ENCODE results near the gene RPTOR.
A peak's percentile ranks its signal among the peaks of the same experiment; 100 is the strongest.
"Not testable (repeated sequence)": the region's sequence is repeated elsewhere in the genome, so short reads cannot be mapped to it uniquely, and the experiment has no call there.

RPTOR gene

GRCh38 chr17:80529104-80529903 lies 15.3 kb upstream of the RPTOR start:
- DNase-seq, result no peak
- H3K27me3 ChIP-seq (replicated peaks), result no peaks in the 10 kb centered on the region
- in situ Hi-C loops (cut with HindIII; ENCODE audit: low pct_ligation_motif_present, low sequenced_read_pairs), result no loop called here
- H3K36me3 ChIP-seq (replicated peaks), result no peaks in the 10 kb centered on the region
- H3K4me3 ChIP-seq (ENCODE audit: low read depth, low read length), result no peak overlapping the region
- no peak overlapping the region for H3K27ac ChIP-seq
- TF ChIP-seq, protein P1, sequence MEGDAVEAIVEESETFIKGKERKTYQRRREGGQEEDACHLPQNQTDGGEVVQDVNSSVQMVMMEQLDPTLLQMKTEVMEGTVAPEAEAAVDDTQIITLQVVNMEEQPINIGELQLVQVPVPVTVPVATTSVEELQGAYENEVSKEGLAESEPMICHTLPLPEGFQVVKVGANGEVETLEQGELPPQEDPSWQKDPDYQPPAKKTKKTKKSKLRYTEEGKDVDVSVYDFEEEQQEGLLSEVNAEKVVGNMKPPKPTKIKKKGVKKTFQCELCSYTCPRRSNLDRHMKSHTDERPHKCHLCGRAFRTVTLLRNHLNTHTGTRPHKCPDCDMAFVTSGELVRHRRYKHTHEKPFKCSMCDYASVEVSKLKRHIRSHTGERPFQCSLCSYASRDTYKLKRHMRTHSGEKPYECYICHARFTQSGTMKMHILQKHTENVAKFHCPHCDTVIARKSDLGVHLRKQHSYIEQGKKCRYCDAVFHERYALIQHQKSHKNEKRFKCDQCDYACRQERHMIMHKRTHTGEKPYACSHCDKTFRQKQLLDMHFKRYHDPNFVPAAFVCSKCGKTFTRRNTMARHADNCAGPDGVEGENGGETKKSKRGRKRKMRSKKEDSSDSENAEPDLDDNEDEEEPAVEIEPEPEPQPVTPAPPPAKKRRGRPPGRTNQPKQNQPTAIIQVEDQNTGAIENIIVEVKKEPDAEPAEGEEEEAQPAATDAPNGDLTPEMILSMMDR (IDR thresholded peaks at IDR 0.05; ENCODE audit: low read depth, low read length, missing control alignments), result no peak

GRCh38 chr17:80529904-80530292 lies 14.7 kb upstream of the RPTOR start:
- TF ChIP-seq, protein P1 (IDR thresholded peaks at IDR 0.05; ENCODE audit: low read depth, low read length, missing control alignments), result no peak
- Histone ChIP-seq H3K4me3 (ENCODE audit: low read depth, low read length) (no peak overlapping the region), H3K27ac (no peak overlapping the region), H3K27me3 (replicated peaks) (no peaks in the 10 kb centered on the region), H3K36me3 (replicated peaks) (no peaks in the 10 kb centered on the region)
- in situ Hi-C loops (cut with HindIII; ENCODE audit: low pct_ligation_motif_present, low sequenced_read_pairs), result no loop called here
- no peak for DNase-seq

- DNase-seq, result no peak
Measured at GRCh38 chr17:80531400-80531799, 13.2 kb upstream of the RPTOR start.

DNA sequence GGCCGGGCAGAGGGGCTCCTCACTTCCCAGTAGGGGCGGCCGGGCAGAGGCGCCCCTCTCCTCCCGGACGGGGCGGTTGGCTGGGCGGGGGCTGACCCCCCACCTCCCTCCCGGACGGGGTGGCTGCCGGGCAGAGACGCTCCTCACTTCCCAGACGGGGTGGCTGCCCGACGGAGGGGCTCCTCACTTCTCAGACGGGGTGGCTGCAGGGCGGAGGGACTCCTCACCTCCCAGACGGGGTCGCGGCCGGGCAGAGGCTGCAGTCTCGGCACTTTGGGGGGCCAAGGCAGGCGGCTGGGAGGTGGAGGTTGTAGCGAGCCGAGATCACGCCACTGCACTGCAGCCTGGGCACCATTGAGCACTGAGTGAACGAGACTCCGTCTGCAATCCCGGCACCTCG lies 7.3 kb upstream of the RPTOR start:
- DNase-seq; H3K27me3 ChIP-seq (replicated peaks); H3K36me3 ChIP-seq (replicated peaks); in situ Hi-C loops (cut with HindIII; ENCODE audit: low pct_ligation_motif_present, low sequenced_read_pairs); H3K27ac ChIP-seq; H3K4me3 ChIP-seq (ENCODE audit: low read depth, low read length): not testable (repeated sequence)

More at GRCh38 chr17:80531400-80531799, 13.2 kb upstream of the RPTOR start:
- TF ChIP-seq, protein P1 (IDR thresholded peaks at IDR 0.05; ENCODE audit: low read depth, low read length, missing control alignments), result no peak
- Histone ChIP-seq H3K36me3 (replicated peaks) (no peaks in the 10 kb centered on the region), H3K27ac (no peak overlapping the region), H3K27me3 (replicated peaks) (no peaks in the 10 kb centered on the region), H3K4me3 (ENCODE audit: low read depth, low read length) (no peak overlapping the region)
- in situ Hi-C loops (cut with HindIII; ENCODE audit: low pct_ligation_motif_present, low sequenced_read_pairs), result no loop called here

DNA sequence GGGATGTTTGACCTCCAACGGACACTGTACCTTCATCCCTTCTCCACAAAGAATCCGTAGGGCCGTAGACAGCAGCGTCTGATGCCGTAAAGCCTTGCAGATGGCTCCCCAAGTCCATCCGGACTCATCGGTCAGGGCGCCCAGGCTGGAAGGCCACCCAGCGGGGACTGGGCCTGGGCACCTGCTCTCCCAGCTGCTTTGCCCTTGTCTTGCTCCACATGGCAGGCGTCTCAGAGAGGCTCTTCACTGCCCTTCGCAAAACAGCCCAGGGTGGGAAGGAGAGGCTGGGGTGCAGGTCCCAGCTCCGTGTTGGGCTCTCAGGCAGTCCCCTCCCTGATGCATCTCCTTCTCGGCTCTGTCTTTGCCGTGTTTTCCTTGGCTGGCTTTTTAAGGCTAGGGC lies 6.2 kb upstream of the RPTOR start:
- H3K27me3 ChIP-seq (replicated peaks), result no peaks in the 10 kb centered on the region
- no peak overlapping the region for H3K27ac ChIP-seq
- TF ChIP-seq, protein P1 (IDR thresholded peaks at IDR 0.05; ENCODE audit: low read depth, low read length, missing control alignments), result no peak
- in situ Hi-C loops (cut with HindIII; ENCODE audit: low pct_ligation_motif_present, low sequenced_read_pairs), result no loop called here
- DNase-seq, result no peak
- no peaks in the 10 kb centered on the region for H3K36me3 ChIP-seq (replicated peaks)
- H3K4me3 ChIP-seq (ENCODE audit: low read depth, low read length), result no peak overlapping the region

DNA sequence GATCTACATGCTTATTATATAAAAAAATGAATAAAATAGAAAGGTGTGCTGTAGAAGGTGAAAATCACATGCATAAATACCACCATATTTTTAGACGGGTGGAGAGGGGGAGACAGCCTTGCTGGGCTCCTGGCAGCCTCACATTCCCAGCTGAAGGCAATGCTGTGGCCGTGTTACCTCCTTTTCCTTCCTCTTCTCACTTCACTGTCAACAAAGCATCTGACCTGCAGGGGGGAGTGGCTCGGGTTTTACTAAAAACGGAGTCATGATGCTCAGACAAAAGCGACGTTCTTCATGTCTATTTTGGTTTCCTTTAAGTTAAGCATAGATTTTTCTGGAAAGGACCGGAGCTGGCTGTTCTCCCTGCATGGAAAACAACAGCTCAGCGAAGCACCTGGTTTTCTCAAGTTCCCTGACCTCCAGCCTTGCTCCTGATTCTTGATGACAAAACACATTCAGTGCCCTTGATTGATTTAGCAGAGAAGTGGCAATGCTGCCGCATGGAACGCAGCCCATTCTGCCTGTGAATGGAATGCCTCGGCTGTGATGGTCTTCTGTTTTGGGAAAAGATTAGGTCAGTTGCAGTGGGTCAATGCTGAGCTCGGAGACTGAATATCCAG lies 5.5 kb upstream of the RPTOR start:
- TF ChIP-seq, protein P1 (IDR thresholded peaks at IDR 0.05; ENCODE audit: low read depth, low read length, missing control alignments), result peak; percentile 15

More for the DNA sequence above, 5.5 kb upstream of the RPTOR start:
- no peak overlapping the region for H3K27ac ChIP-seq
- no peaks in the 10 kb centered on the region for H3K27me3 ChIP-seq (replicated peaks)
- no peak overlapping the region for H3K4me3 ChIP-seq (ENCODE audit: low read depth, low read length)
- H3K36me3 ChIP-seq (replicated peaks), result no peaks in the 10 kb centered on the region
- in situ Hi-C loops (cut with HindIII; ENCODE audit: low pct_ligation_motif_present, low sequenced_read_pairs), result no loop called here
- DNase-seq, result no peak
